GM12801 (cell line): ENCODE measurements around the gene MEX3D.

Experiments used
- TF ChIP-seq, protein P1 (sequence below): IDR thresholded peaks from one replicate; pipeline ENCODE4 v1.5.1; 2011; ENCODE audit warnings: control low read depth; ENCODE audit not compliant: insufficient read length; ENCODE audit errors: extremely low read depth

Gene MEX3D

DNA sequence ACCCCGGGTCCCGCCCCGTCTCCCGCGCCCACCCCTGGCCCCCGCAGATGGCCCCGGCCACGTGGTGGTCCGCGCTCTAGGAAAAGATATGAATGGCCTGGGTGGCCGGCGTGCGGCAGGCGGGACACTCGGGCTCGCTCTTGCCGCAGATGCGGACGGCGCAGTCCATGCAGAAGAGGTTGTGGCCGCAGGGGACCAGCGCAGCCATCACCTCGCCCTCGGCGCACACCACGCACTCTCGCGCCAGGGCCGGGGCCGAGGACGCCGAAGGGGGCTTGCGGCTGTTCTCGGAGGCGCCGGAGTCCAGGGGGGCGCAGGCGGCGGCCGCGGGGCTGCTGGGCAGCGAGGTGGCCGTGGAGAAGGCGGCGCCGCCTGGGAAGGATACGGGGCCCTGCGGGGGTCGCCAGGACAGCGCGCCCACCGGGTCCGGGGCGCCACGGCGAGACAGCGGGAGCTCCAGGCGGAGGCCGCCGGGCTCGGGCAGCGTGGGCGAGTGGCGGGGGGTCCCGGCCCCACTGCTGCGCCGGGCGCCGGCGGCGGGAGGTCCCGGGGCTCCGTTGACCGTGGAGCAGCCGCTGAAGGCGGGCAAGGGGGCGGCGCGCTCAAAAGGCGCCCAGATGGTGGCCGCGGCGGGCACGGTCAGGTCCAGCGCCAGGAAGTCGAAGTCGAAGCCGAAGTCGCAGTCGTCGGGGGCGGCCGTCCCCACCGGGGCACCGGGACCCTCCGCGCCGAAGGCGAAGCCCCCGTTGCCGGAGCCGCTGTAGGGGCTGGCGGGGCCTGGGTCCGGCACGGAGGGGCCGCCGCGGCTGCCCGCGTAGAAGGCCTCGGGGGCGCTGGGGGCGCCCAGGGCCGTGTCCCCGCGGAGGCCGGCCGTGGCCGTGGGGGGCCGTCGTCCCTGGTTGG lies 12.4 kb downstream of the MEX3D start:
- TF ChIP-seq, protein P1, sequence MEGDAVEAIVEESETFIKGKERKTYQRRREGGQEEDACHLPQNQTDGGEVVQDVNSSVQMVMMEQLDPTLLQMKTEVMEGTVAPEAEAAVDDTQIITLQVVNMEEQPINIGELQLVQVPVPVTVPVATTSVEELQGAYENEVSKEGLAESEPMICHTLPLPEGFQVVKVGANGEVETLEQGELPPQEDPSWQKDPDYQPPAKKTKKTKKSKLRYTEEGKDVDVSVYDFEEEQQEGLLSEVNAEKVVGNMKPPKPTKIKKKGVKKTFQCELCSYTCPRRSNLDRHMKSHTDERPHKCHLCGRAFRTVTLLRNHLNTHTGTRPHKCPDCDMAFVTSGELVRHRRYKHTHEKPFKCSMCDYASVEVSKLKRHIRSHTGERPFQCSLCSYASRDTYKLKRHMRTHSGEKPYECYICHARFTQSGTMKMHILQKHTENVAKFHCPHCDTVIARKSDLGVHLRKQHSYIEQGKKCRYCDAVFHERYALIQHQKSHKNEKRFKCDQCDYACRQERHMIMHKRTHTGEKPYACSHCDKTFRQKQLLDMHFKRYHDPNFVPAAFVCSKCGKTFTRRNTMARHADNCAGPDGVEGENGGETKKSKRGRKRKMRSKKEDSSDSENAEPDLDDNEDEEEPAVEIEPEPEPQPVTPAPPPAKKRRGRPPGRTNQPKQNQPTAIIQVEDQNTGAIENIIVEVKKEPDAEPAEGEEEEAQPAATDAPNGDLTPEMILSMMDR: no peak

GRCh38 chr19:1554968-1555367 lies 13.2 kb downstream of the MEX3D start:
- TF ChIP-seq, protein P1: no peak

GRCh38 chr19:1553415-1553814 lies 14.7 kb downstream of the MEX3D start:
- TF ChIP-seq, protein P1: no peak

DNA sequence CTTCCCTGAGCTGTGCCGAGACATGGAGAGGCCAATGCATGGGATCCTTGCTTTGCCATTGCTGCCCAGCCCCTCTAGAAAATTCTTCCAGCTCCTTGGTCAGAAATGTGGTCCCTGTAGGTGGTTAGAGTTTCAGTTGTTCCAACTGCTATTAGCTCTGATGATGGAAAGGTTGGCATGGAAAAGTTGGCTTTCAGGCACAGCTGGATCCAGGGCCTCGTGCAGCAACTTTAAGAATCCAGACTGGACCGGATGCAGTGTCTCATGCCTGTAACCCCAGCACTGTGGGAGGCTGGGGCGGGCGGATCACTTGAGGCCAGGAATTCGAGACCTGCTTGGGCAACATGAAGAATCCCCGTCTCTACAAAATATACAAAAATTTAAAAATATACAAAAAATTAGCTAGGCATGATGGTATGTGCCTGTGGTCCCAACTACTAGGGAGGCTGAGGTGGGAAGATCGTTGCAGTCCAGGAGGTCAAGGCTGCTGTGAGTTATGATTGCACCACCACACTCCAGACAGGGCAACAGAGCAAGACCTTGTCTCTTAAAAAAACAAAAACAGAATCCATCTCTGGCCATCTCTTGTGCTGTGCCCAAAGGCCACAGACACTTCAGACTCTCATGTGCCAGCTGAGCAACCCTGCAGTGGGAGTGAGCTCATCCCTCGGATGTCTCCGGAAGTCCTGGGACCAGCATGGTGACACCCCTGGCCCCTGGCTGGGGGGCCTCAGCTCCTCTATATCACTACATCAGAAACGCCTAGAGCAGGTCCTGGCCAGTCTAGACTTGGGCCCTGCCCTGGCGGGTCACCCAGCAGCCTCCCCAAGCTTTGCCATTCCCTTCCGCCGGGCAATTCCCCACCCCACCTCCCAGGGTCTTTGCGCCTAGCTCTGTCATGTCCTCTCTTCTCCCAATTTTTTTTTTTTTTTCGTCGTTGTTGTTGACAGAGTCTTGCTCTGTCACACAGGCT lies 16.8 kb downstream of the MEX3D start:
- TF ChIP-seq, protein P1: no peak

DNA sequence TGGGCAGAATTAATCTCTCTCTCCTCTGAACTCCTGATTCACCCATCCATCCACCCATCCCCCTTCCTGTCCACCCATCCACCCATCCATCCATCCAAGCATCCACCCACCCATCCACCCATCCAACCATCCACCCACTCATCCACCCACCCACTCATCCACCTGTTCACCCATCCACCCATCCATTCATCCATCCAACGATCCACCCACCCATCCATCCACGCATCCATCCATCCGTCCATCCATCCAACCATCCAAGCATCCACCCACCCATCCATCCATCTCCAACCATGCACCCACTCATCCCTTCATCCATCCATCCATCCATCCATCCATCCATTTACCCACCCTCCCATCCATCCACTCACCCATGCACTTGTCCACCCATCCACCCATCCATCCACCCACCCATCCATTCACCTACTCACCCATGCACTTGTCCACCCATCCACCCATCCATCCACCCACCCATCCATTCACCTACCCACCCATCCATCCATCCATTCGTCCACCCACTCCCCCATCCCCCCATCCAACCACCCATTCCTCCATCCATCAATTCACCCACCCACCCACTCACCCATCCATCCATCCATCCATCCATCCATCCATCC lies 18.7 kb downstream of the MEX3D start:
- TF ChIP-seq, protein P1: no peak

- TF ChIP-seq, protein P1: no peak
These were observed 27.7 kb downstream of the MEX3D start for GRCh38 chr19:1540365-1540925.
